ENCODE results near the gene RARS1. TPM values are rescaled to one million over a fixed set of nuclear protein-coding genes. Genes with fewer than 3 reads are reported as not detected.
"Not testable (repeated sequence)": the region's sequence is repeated elsewhere in the genome, so short reads cannot be mapped to it uniquely, and the experiment has no call there.

RARS1 gene
- total RNA-seq, 1 donor from 2014 or later = 143 TPM

DNA sequence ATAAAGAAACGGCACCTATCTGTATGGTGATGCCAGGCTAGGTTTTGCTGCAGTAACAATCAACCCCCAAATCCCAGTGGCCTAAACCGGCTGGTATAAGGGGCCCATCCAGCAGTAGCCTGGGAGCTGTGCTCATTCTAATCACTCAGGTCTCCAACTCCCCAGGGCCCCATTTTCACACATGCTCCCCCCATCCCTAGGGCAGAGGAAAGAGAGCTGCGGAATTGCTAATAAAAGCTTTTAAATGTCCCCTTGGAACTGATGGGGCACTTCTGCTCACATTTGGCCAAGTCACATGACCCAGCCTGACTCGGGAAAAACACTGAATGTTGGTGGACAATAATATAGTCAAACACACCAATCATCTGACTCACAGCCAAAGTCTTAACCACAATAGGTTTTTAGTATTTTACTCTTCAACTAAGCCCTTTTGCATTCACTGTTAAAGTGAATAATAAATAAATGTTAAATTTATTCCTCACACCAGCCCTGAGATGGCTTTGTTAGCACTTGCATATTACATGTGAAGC lies 44.4 kb downstream of the RARS1 start:
- TF ChIP-seq, protein P1, sequence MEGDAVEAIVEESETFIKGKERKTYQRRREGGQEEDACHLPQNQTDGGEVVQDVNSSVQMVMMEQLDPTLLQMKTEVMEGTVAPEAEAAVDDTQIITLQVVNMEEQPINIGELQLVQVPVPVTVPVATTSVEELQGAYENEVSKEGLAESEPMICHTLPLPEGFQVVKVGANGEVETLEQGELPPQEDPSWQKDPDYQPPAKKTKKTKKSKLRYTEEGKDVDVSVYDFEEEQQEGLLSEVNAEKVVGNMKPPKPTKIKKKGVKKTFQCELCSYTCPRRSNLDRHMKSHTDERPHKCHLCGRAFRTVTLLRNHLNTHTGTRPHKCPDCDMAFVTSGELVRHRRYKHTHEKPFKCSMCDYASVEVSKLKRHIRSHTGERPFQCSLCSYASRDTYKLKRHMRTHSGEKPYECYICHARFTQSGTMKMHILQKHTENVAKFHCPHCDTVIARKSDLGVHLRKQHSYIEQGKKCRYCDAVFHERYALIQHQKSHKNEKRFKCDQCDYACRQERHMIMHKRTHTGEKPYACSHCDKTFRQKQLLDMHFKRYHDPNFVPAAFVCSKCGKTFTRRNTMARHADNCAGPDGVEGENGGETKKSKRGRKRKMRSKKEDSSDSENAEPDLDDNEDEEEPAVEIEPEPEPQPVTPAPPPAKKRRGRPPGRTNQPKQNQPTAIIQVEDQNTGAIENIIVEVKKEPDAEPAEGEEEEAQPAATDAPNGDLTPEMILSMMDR (IDR thresholded peaks at IDR 0.05; ENCODE audit: insufficient read depth, low read length, poor library complexity, severe bottlenecking) = no peak
- no peak for DNase-seq (ENCODE audit: low read depth)
- Histone ChIP-seq H3K27me3 (ENCODE audit: control insufficient read depth, insufficient read depth, low read length) (peaks cover 20% of the 10 kb centered on the region), H3K4me3 (ENCODE audit: low read depth, low read length) (no peak overlapping the region), H3K36me3 (ENCODE audit: control insufficient read depth, insufficient read depth, low read length) (no peaks in the 10 kb centered on the region)

DNA sequence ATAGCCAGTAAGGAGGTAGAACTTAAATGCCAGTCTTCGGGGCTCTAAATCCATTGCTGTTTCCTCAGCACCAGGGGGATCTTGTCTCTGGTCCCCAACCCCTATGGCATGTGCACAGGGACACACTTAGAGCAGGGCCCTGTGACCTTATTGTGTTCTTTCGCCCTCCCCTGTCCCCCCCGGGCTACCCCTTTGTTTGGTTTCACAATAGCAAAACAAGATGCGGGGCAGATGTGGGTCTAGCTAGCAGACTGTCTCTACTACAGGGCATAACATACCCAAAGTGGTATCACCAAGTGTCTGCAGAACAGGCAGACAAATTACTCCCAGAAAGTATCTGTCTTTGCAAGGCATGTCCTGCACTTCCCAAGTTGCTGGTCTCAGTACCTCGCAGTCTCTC lies 44.9 kb downstream of the RARS1 start:
- Histone ChIP-seq H3K27me3 (ENCODE audit: control insufficient read depth, insufficient read depth, low read length) (peaks cover 20% of the 10 kb centered on the region), H3K36me3 (ENCODE audit: control insufficient read depth, insufficient read depth, low read length) (no peaks in the 10 kb centered on the region)
- TF ChIP-seq, protein P1 (IDR thresholded peaks at IDR 0.05; ENCODE audit: insufficient read depth, low read length, poor library complexity, severe bottlenecking) = no peak

GRCh38 chr5:168531987-168532864 lies 46.0 kb downstream of the RARS1 start:
- H3K27me3 ChIP-seq (ENCODE audit: control insufficient read depth, insufficient read depth, low read length) = peaks cover 20% of the 10 kb centered on the region
- TF ChIP-seq, protein P1 (IDR thresholded peaks at IDR 0.05; ENCODE audit: insufficient read depth, low read length, poor library complexity, severe bottlenecking) = no peak
- H3K36me3 ChIP-seq (ENCODE audit: control insufficient read depth, insufficient read depth, low read length) = no peaks in the 10 kb centered on the region
- H3K4me3 ChIP-seq (ENCODE audit: low read depth, low read length) = no peak overlapping the region
- no peak for DNase-seq (ENCODE audit: low read depth)

More for the DNA sequence above, 44.9 kb downstream of the RARS1 start:
- no peak for DNase-seq (ENCODE audit: low read depth)
- H3K4me3 ChIP-seq (ENCODE audit: low read depth, low read length) = no peak overlapping the region

DNA sequence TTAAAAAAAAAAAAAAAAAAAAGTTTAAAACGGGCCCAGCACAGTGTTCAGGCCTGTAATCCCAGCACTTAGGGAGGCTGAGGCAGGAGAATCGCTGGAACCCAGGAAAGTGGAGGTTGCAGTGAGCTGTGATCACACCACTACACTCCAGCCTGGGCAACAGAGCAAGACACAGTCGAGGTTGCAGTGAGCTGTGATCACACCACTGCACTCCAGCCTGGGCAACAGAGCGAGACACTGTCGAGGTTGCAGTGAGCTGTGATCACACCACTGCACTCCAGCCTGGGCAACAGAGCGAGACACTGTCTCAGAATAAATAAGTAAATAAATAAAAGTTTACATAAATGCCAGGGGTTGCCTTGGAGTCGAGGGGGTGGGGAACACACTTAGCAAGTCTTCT lies 48.1 kb downstream of the RARS1 start:
- not testable (repeated sequence) for H3K36me3 ChIP-seq (ENCODE audit: control insufficient read depth, insufficient read depth, low read length); H3K27me3 ChIP-seq (ENCODE audit: control insufficient read depth, insufficient read depth, low read length); H3K4me3 ChIP-seq (ENCODE audit: low read depth, low read length); DNase-seq (ENCODE audit: low read depth)

DNA sequence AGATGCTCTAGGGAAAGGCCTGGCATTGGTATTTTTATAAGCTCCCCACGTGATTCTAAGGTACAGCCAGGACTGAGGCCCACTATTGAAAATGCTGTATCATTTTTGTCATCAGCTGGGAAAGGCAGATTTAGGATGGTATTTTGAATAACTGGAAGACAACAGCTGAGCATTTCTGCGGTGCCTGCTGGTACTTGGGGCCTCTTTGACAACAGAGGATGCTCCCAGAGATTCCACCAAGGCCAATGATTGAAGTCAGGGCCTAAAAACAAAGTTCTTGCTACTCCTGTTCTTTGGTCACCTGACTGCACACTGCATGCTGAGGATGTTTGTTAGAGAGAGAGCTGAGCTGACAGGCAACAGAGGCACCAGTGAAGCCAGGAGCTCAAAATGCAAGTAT lies 50.9 kb downstream of the RARS1 start:
- Histone ChIP-seq H3K27me3 (ENCODE audit: control insufficient read depth, insufficient read depth, low read length) (no peaks in the 10 kb centered on the region), H3K36me3 (ENCODE audit: control insufficient read depth, insufficient read depth, low read length) (no peaks in the 10 kb centered on the region), H3K4me3 (ENCODE audit: low read depth, low read length) (no peak overlapping the region)
- no peak for DNase-seq (ENCODE audit: low read depth)
- TF ChIP-seq, protein P1 (IDR thresholded peaks at IDR 0.05; ENCODE audit: insufficient read depth, low read length, poor library complexity, severe bottlenecking) = no peak

- TF ChIP-seq, protein P1 (IDR thresholded peaks at IDR 0.05; ENCODE audit: insufficient read depth, low read length, poor library complexity, severe bottlenecking) = no peak
- no peaks in the 10 kb centered on the region for H3K27me3 ChIP-seq (ENCODE audit: control insufficient read depth, insufficient read depth, low read length)
- no peaks in the 10 kb centered on the region for H3K36me3 ChIP-seq (ENCODE audit: control insufficient read depth, insufficient read depth, low read length)
- DNase-seq (ENCODE audit: low read depth) = no peak
- H3K4me3 ChIP-seq (ENCODE audit: low read depth, low read length) = no peak overlapping the region
These were observed 63.3 kb downstream of the RARS1 start for GRCh38 chr5:168549554-168549953.

Data from kidney epithelial cell (primary cell).